ENCODE results near the gene BHLHE23. TPM values are rescaled to one million over a fixed set of nuclear protein-coding genes. Genes with fewer than 3 reads are reported as not detected.

Gene BHLHE23
- total RNA-seq, 1 donor from 2014 or later = not detected

GRCh38 chr20:62957136-62958117 lies 49.3 kb downstream of the BHLHE23 start:
- no peak overlapping the region for H2AFZ ChIP-seq (replicated peaks)
- H3K4me1 Mint-ChIP-seq = peaks cover 23% of the 10 kb centered on the region
- TF ChIP-seq EZH2 (IDR thresholded peaks at IDR 0.05) (no peak), CTCF (IDR thresholded peaks at IDR 0.05) (no peak), EZH2phosphoT487 (IDR thresholded peaks at IDR 0.05) (no peak)
- no peaks in the 10 kb centered on the region for H3K36me3 ChIP-seq
- H3K4me2 ChIP-seq = no peak overlapping the region
- peaks cover 3% of the 10 kb centered on the region for H3K27me3 ChIP-seq
- H3K27me3 Mint-ChIP-seq (ENCODE audit: insufficient read depth, low read depth) = peaks cover 6% of the 10 kb centered on the region
- no peaks in the 10 kb centered on the region for H3K79me2 ChIP-seq (ENCODE audit: low read depth)
- no peaks in the 10 kb centered on the region for H3K9me3 ChIP-seq (ENCODE audit: low read depth)
- H3K4me1 ChIP-seq = peaks cover 21% of the 10 kb centered on the region
- no peak overlapping the region for H3K27ac ChIP-seq
- no peaks in the 10 kb centered on the region for H3K36me3 Mint-ChIP-seq
- H3K4me3 ChIP-seq = no peak overlapping the region
- no peak for DNase-seq (ENCODE audit: low spot score)
- no peak overlapping the region for H3K9ac ChIP-seq
- peaks cover 22% of the 10 kb centered on the region for H3F3A ChIP-seq (ENCODE audit: low read depth)
- no peaks in the 10 kb centered on the region for H4K20me1 ChIP-seq (ENCODE audit: low read depth)
- no peaks in the 10 kb centered on the region for H3K9me3 Mint-ChIP-seq
- no peak overlapping the region for H3K4me3 Mint-ChIP-seq
- H3K27ac Mint-ChIP-seq = no peak overlapping the region

- H3K4me3 Mint-ChIP-seq = no peak overlapping the region
- no peak overlapping the region for H2AFZ ChIP-seq (replicated peaks)
- DNase-seq (ENCODE audit: low spot score) = no peak
Observed at GRCh38 chr20:62956387-62957135, 50.2 kb downstream of the BHLHE23 start.

More at GRCh38 chr20:62956387-62957135, 50.2 kb downstream of the BHLHE23 start:
- Histone ChIP-seq H3F3A (ENCODE audit: low read depth) (peaks cover 22% of the 10 kb centered on the region), H3K4me2 (no peak overlapping the region), H3K27ac (no peak overlapping the region), H4K20me1 (ENCODE audit: low read depth) (no peaks in the 10 kb centered on the region), H3K27me3 (peaks cover 6% of the 10 kb centered on the region), H3K9ac (no peak overlapping the region), H3K9me3 (ENCODE audit: low read depth) (no peaks in the 10 kb centered on the region), H3K4me3 (no peak overlapping the region), H3K36me3 (no peaks in the 10 kb centered on the region), H3K4me1 (peaks cover 21% of the 10 kb centered on the region), H3K79me2 (ENCODE audit: low read depth) (no peaks in the 10 kb centered on the region)
- Mint-ChIP-seq H3K36me3 (no peaks in the 10 kb centered on the region), H3K27me3 (ENCODE audit: insufficient read depth, low read depth) (peaks cover 3% of the 10 kb centered on the region), H3K9me3 (no peaks in the 10 kb centered on the region), H3K4me1 (peaks cover 21% of the 10 kb centered on the region), H3K27ac (no peak overlapping the region)
- TF ChIP-seq EZH2 (IDR thresholded peaks at IDR 0.05) (no peak), CTCF (IDR thresholded peaks at IDR 0.05) (no peak), EZH2phosphoT487 (IDR thresholded peaks at IDR 0.05) (no peak)

Other genes with a start within 250 kb of the BHLHE23 start
- 14.0 and 18.1 TPM in 2 replicates for gene MRGBP, start 210.5 kb downstream of the BHLHE23 start, total RNA-seq (ENCODE audit: low replicate concordance)
- 7.0 and 23.9 TPM in 2 replicates for gene OGFR, start 202.1 kb downstream of the BHLHE23 start, total RNA-seq (ENCODE audit: low replicate concordance)
- 10.5 and 34.8 TPM in 2 replicates for gene COL9A3, start 189.9 kb downstream of the BHLHE23 start, total RNA-seq (ENCODE audit: low replicate concordance)
- 29.1 and 36.3 TPM in 2 replicates for gene TCFL5, start 145.1 kb downstream of the BHLHE23 start, total RNA-seq (ENCODE audit: low replicate concordance)
- 64.5 and 68.5 TPM in 2 replicates for gene DIDO1, start 80.5 kb downstream of the BHLHE23 start, total RNA-seq (ENCODE audit: low replicate concordance)
- gene GID8, start 68.8 kb downstream of the BHLHE23 start, total RNA-seq (ENCODE audit: low replicate concordance) = 48.7 and 50.0 TPM in 2 replicates
- 0.17 and 0.74 TPM in 2 replicates for gene SLC17A9, start 54.3 kb downstream of the BHLHE23 start, total RNA-seq (ENCODE audit: low replicate concordance)
- gene YTHDF1, start 209.2 kb upstream of the BHLHE23 start, total RNA-seq (ENCODE audit: low replicate concordance) = 26.8 and 28.1 TPM in 2 replicates
- gene BIRC7, start 228.9 kb upstream of the BHLHE23 start, total RNA-seq (ENCODE audit: low replicate concordance) = not detected in 2 replicates
- gene NKAIN4, start 247.5 kb upstream of the BHLHE23 start, total RNA-seq (ENCODE audit: low replicate concordance) = 9.7 and 28.4 TPM in 2 replicates